Adrenal gland (tissue), 12 donors: ENCODE results near the gene FCN1. TPM values are rescaled to one million over a fixed set of nuclear protein-coding genes. Genes with fewer than 3 reads are reported as not detected.

Experiments used
- DNase-seq, 7 donors: peaks; one replicate each; pipeline ENCODE4 v3.0.0-alpha.2; 2019 to 2020
- H3K27ac ChIP-seq, 5 donors: fragments of 200-600 bp; sonication (generic) in 4 of 5; 1 replicate in 3 of 5; 2 replicates in 2 of 5; pipeline versions ENCODE4 v1.5.1 to v1.8.0; 2016 to 2020; ENCODE audit warnings: mild to moderate bottlenecking in 1 of 5
- H3K27me3 ChIP-seq: fragments of 200-600 bp; 2 replicates; pipeline ENCODE4 v1.8.0; 2021
- H3K36me3 ChIP-seq, 2 donors: fragments of 200-600 bp; replicated peaks in 1 of 2; 1 replicate in 1 of 2; 2 replicates in 1 of 2; pipeline versions ENCODE4 v1.5.1 to v1.8.0; 2018 to 2022
- H3K4me1 ChIP-seq, 2 donors: fragments of 200-600 bp; replicated peaks in 1 of 2; 1 replicate in 1 of 2; 2 replicates in 1 of 2; pipeline versions ENCODE4 v1.5.1 to v1.8.0; 2018 to 2021
- H3K4me3 ChIP-seq, 4 donors: fragments of 200-600 bp; sonication (generic) in 3 of 4; one replicate each; pipeline ENCODE4 v1.5.1; 2016 to 2018
- H3K9me3 ChIP-seq, 3 donors: fragments of 200-600 bp; sonication (generic) in 1 of 3; replicated peaks in 1 of 3; 1 replicate in 2 of 3; 2 replicates in 1 of 3; pipeline versions ENCODE4 v1.5.1 to v1.8.0; 2016 to 2021
- POLR2A ChIP-seq, 2 donors: fragments of 450-650 bp; IDR thresholded peaks; one replicate each; pipeline ENCODE4 v1.6.1; 2017; ENCODE audit warnings: antibody characterized with exemption in 2 of 2, mild to moderate bottlenecking in 2 of 2, moderate library complexity in 1 of 2
- WGBS, 4 donors: extraction: QIAGEN DNeasy Blood & Tissue Kit in 2 of 4; methylation state at CpG; one replicate each; pipeline versions ENCODE4 v1.1.5 to v1.1.7; 2013 to 2017; 5-methylcytosine and 5-hydroxymethylcytosine counted together
- intact Hi-C, 2 donors: fragments of 100-400 bp; cut with DNase I; formaldehyde crosslinking; loops; one replicate each; pipeline versions ENCODE4 v1.14.1 to v1.15.0; 2022 to 2023
- polyA plus RNA-seq, 3 donors: library from polyadenylated mRNA; stranded (reverse); fragments of 200-250 nt in 2 of 3; fragments of 350-450 nt in 1 of 3; fragmentation: Illumina TruSeq in 1 of 3; extraction: RNeasy Lipid Tissue Mini Kit (QIAGEN cat#74804) in 1 of 3; gene quantifications; one replicate each; pipeline ENCODE4 v1.2.3, GENCODE V29; 2013 to 2014
- total RNA-seq, 9 donors: library from RNA; depleted of rRNA in 4 of 9; stranded (reverse); fragments of >200 nt in 4 of 9; fragments of 120-200 nt in 1 of 9; fragmentation: NEBNext Ultra II Directional in 1 of 9; extraction: Animal tissue kit (Norgen Biotek cat#: 25700) in 1 of 9; gene quantifications; one replicate each; pipeline versions ENCODE4 v1.1.0 to v1.2.4, GENCODE V29; 2013 to 2023
- TF ChIP-seq, protein P1 (sequence below), 6 experiments: fragments of 450-650 bp in 4 of 6; fragments of 200-600 bp in 2 of 6; sonication (generic) in 1 of 6; IDR thresholded peaks; 1 replicate in 5 of 6; 2 replicates in 1 of 6; pipeline versions ENCODE4 v1.5.1 to v1.8.0; 2016 to 2021; ENCODE audit warnings: antibody characterized with exemption in 6 of 6, mild to moderate bottlenecking in 2 of 6, moderate library complexity in 1 of 6
- donor health status: healthy with polysubstance abuse.
- donor health status: Bipolar disorder and iron deficiency.
- donor health status: DM: yes; HTN: yes; CAD: no.
- donor health status: DM: no; HTN: no; CAD: no.
- donor health status: DM: no; HTN: no; CAD: no.
- donor health status: DM: yes; HTN: yes; CAD: no.

FCN1 gene
- total and polyA plus RNA-seq, 12 donors = 0.57 to 7.0 (median 2.4) TPM; not detected in 1

DNA sequence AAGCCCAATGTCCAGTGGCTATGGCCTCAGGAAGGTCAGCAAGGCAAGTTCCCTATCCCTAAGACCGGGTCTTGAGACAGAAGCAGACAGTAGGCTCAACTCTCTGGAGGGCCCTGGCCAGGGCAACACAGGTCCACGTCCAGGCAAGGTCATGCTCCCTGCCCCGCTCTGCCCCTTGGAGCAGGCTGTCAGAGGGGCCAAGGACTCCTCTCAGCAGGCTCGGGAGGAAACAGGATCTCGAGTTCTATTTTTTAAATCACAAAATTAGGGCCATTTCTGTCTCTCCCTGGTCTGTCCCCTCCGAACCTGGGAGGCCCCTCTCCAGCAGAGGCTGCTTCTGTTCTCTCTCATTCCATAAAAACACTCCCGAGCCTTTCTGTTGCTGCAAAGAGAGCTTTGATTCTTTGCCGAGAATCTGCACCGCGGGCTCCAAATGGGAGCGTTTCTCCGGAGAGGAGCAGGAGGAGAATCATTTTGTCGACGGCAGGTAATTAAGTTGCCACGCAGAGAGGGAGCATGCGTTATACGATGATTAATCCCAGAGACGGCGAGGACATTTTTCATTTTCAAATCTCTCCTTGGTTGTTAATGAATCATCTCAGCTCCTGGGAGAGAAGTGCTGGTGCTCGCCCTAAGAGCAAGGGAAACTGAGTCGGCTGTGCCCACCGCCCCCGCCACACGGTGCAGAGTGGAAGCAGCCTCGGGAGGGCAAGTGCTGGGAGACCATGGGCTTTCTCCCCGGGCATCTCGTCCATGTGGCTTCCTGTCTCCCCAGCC is 24.5 kb upstream of the FCN1 start:
- H3K4me1 ChIP-seq = peaks cover 0 to 10% of the 10 kb centered on the region in 2 donors
- no peaks in the 10 kb centered on the region for H3K27me3 ChIP-seq

DNA sequence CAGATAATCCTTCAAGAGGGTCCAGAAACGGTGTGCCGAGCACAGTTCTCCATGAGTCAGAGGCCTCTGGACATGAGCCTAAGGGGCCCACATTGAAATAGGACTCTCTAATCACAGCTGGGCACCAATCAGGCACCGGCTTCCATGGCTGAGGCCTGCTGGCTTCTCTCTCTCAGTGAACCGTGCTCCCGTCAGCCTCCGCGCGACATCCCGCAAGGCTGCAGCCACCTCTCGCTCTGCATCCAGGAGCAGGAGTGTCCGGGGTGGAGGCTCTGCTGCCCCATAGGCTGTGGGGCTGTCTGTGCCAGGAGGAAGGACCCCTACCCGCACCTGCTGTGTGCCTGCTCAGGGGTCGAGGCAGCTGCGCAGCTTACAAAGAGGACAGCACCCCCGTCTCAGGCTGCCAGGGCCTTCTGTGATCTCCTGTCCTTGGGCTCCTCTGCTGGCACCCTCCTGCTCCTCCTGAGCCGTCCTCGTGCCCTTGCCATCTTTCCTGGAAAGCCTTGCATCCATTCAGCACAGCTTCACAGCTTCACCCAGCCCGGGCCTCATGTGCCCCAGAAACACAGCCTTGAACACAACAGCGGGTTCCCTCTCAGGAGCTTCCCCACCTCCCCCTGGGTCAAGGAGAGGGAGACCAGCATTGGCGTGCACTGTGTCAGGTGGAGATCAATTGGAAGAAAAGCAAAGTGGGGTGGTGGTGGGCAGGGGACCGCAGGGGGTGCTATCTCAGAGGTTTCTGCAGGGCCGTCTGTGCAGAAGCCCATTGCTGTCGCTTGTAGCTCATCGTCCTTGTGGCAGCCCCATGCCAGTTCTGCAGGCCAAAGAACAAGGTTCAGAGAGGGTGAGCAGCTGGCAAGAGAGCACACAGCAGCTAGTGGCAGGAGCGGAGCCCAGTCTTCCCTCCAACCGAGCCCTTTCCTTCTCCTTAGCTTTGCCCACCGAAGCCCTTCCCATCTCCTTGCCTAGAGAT is 22.8 kb upstream of the FCN1 start:
- H3K27me3 ChIP-seq = no peaks in the 10 kb centered on the region
- TF ChIP-seq, protein P1, sequence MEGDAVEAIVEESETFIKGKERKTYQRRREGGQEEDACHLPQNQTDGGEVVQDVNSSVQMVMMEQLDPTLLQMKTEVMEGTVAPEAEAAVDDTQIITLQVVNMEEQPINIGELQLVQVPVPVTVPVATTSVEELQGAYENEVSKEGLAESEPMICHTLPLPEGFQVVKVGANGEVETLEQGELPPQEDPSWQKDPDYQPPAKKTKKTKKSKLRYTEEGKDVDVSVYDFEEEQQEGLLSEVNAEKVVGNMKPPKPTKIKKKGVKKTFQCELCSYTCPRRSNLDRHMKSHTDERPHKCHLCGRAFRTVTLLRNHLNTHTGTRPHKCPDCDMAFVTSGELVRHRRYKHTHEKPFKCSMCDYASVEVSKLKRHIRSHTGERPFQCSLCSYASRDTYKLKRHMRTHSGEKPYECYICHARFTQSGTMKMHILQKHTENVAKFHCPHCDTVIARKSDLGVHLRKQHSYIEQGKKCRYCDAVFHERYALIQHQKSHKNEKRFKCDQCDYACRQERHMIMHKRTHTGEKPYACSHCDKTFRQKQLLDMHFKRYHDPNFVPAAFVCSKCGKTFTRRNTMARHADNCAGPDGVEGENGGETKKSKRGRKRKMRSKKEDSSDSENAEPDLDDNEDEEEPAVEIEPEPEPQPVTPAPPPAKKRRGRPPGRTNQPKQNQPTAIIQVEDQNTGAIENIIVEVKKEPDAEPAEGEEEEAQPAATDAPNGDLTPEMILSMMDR (IDR thresholded peaks at IDR 0.05) = no peak
- no peak for TF ChIP-seq POLR2A (IDR thresholded peaks at IDR 0.05)
- peaks cover 0 to 10% of the 10 kb centered on the region in 2 donors for H3K4me1 ChIP-seq
- H3K36me3 ChIP-seq = no peaks in the 10 kb centered on the region
- no peak overlapping the region for H3K27ac ChIP-seq
- DNase-seq = no peak
- no peaks in the 10 kb centered on the region for H3K9me3 ChIP-seq
- H3K4me3 ChIP-seq = no peak overlapping the region
- WGBS, 4 donors = 90 to 93% (median 91%) methylated on average over 17 to 27 of the region's 27 CpGs
- intact Hi-C loops = no loop called here

More for the DNA sequence above, 24.5 kb upstream of the FCN1 start:
- H3K36me3 ChIP-seq = no peaks in the 10 kb centered on the region
- TF ChIP-seq, protein P1 (IDR thresholded peaks at IDR 0.05) = no peak
- no peak for TF ChIP-seq POLR2A (IDR thresholded peaks at IDR 0.05)
- intact Hi-C loops = no loop called here
- WGBS, 4 donors = 35 to 53% (median 46%) methylated on average over 25 to 27 of the region's 27 CpGs
- no peak overlapping the region for H3K4me3 ChIP-seq
- H3K27ac ChIP-seq = no peak overlapping the region
- no peak for DNase-seq
- no peaks in the 10 kb centered on the region for H3K9me3 ChIP-seq

DNA sequence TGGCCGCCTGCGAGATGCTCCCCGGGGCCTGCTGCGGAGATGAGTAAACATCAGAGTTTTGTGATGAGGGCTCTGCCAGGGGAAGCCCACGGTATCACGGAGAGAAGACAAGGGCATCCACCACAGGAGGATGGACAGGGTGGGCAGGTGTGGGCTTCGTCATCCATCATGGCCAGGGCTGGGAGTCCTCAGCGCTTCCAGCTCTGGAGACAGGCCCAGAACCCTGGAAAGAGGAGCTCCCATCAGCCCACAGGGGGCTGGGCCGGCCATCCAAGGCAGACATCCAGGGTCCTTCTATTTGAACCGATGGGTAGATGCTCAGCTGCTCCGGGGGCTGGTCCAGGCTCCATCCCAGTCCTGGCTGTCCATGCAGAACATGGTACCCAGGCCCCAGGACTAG is 22.1 kb upstream of the FCN1 start:
- Histone ChIP-seq H3K4me3 (no peak overlapping the region), H3K36me3 (no peaks in the 10 kb centered on the region), H3K27ac (no peak overlapping the region), H3K4me1 (peaks cover 0 to 10% of the 10 kb centered on the region in 2 donors), H3K27me3 (no peaks in the 10 kb centered on the region), H3K9me3 (no peaks in the 10 kb centered on the region)
- 89 to 100% (median 93%) methylated on average over 2 to 11 of the region's 11 CpGs for WGBS, 4 donors
- TF ChIP-seq POLR2A (IDR thresholded peaks at IDR 0.05) = no peak
- TF ChIP-seq, protein P1 (IDR thresholded peaks at IDR 0.05) = no peak
- DNase-seq = no peak
- intact Hi-C loops = no loop called here

DNA sequence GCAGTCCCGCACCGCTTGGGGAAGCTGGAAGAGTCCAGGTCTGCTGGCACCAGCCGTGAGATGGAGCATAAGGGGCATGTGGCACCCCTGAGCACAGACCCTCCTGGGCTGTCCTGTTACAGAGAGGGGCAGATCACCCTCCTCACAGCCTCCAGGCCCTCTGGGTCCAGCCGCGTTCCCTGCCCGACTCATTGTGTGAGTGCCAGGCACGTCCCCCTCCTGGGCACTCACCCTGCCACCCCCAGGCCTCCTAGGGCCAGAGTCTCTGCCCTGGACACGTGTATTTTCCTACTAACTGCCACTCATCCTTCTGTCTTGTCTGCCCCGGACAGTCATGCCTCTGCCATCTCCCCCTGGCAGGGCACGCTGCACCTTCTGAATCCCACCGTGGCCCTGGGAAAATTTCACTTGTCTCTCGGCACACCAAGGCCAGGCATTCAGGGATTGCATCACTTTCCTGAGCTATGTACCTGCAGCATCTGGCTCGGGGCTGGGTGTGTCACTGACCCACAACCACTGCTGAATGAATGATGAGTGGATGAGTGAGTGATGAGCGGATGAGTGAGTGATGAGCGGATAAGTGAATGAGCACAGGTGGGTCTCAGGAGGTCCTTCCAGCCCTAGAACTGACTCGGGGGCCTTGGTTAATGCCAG is 21.5 kb upstream of the FCN1 start:
- intact Hi-C loops = no loop called here
- Histone ChIP-seq H3K9me3 (no peaks in the 10 kb centered on the region), H3K4me3 (no peak overlapping the region), H3K27me3 (no peaks in the 10 kb centered on the region), H3K27ac (no peak overlapping the region), H3K4me1 (peaks cover 0 to 10% of the 10 kb centered on the region in 2 donors), H3K36me3 (no peaks in the 10 kb centered on the region)
- TF ChIP-seq, protein P1 (IDR thresholded peaks at IDR 0.05) = no peak
- 86 to 89% (median 88%) methylated on average over 10 to 16 of the region's 16 CpGs for WGBS, 4 donors
- no peak for DNase-seq
